A549 (cell line): ENCODE measurements around the gene KLHL29.

Experiments
- CHD2 ChIP-seq: fragments of 150-350 bp; IDR thresholded peaks from 2 replicates; pipeline ENCODE4 v1.6.1; 2014; ENCODE audit warnings: low read length; ENCODE audit not compliant: partially characterized antibody
- CTCF ChIP-seq: fragments of >200 bp; sonication (Bioruptor Twin); formaldehyde crosslinking; IDR thresholded peaks from 3 replicates; pipeline ENCODE4 v1.5.1; 2016
- POLR2A ChIP-seq: IDR thresholded peaks from 2 replicates; pipeline ENCODE4 v1.6.1; 2012; ENCODE audit warnings: mild to moderate bottlenecking, low read length
- RAD21 ChIP-seq, 2 experiments: fragments of >200 bp in 1 of 2; sonication (Bioruptor Twin) in 1 of 2; formaldehyde crosslinking in 1 of 2; IDR thresholded peaks in 1 of 2; conservative IDR thresholded peaks in 1 of 2; 2 replicates in 1 of 2; 3 replicates in 1 of 2; pipeline ENCODE4 v1.6.1; 2012 to 2018; ENCODE audit warnings: inconsistent platforms in 1 of 2
- ZSCAN20 ChIP-seq: fragments of 250-450 bp; sonication (Bioruptor Pico); IDR thresholded peaks from 2 replicates; pipeline ENCODE4 v1.8.0; 2022; ENCODE audit warnings: mild to moderate bottlenecking, moderate library complexity

GRCh38 chr2:23589220-23589647 is 204.3 kb downstream of the KLHL29 start:
- TF ChIP-seq CTCF = no peak
- TF ChIP-seq ZSCAN20 (CRISPR knock-in tag) = no peak
- TF ChIP-seq RAD21 (conservative IDR thresholded peaks at IDR 0.05 in 1 of 2, IDR thresholded peaks at IDR 0.05 in 1 of 2) = no peak
- TF ChIP-seq CHD2 = no peak
- no peak for TF ChIP-seq POLR2A
